Fibroblast of skin of right quadriceps (primary cell): ENCODE measurements around the gene PXYLP1.
A peak's percentile ranks its signal among the peaks of the same experiment; 100 is the strongest.

ENCODE experiments used
- DNase-seq: peaks from one replicate; pipeline ENCODE4 v3.0.0-alpha.2; 2013

The PXYLP1 gene

DNA sequence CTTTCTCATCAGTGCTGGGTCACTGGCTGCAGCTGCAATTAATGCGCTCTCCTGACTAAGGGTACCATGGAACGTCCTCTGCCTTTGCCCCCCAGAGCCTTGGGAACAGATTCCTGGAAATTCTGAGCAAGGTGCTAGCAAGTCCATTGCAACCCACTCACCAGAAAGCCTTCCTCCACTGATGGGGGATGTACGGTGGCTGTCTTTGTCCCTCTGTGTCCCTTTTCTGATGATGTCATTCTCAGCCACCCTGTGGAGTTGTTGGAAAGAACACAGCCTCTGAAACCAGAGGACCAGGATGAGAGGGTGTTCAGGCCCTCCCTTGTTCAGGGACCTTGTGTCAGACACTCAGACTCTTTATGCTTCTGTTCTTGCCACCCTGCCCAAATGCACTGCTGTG lies 98.6 kb downstream of the PXYLP1 start:
- DNase-seq = no peak

DNA sequence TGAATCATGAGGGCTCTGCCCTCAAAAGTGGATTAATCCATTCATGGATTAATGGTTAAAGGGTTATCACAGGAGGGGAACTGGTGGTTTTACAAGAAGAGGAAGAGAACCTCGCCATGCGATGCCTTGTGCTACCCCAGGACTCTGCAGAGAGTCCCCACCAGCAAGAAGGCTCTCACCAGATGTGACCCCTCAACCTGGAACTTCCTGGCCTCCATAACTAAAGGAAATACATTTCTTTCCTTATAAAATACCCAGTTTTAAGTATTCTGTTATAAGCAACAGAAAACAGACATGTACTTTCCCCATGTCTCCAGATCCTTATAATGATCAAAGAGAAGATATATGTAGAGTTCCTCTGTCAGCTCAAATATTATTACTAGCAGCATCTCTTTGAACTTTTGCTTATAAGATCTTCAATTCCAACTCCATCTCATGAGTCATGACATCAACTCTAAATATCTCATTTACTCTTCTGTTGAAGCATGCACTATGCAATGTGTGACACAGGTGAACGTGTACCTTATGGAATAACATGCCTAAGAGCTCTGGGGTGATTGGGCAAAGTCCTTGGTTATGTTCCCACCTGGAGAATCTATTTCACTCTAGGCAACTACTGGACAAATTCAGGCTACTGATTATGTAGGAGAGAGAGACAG lies 99.2 kb downstream of the PXYLP1 start:
- no peak for DNase-seq

DNA sequence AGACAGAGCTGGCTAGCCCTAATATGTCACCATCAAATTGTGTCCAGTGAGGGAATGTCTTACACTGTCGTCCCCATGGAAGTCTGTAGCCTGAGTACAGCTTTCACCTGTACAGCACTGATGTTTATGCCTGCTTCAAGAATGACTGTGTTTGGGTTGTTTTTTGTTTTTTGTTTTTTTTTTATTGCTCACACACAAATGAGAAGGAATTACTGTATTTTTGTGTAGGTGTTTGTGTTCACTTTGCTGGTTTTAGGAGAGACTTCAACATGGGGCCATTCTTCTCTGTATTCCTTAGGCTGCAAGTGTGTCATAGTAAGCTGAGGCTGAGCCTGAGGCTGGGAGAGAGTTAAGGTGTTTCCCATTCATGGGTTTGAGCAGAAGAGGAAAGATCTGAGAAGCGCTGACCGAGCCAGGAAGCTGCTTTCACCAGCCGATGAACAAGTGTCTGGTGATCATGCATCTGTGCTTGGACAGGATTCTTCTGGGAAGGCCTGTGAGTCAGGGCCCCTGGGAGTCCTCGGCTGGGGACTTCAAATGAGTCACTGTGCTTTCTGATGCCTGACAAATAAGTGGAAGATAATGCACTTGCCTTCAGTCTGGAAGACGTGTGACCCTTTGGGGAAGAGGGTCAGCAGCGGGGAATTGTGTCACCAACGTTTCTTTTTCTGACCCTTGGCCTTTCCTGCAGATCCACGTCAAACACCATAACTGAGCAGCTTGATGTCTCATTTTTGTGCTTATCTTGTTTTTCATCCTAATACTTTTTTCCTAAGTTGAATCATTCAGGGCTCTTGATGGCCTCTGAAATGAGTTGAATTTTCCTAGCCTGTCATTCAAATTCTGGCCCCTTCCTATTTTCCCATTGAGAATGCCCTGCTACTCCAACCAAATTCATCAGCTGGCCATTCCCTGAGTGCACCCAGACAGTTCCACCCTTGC lies 100.0 kb downstream of the PXYLP1 start:
- DNase-seq = peak; percentile 96

DNA sequence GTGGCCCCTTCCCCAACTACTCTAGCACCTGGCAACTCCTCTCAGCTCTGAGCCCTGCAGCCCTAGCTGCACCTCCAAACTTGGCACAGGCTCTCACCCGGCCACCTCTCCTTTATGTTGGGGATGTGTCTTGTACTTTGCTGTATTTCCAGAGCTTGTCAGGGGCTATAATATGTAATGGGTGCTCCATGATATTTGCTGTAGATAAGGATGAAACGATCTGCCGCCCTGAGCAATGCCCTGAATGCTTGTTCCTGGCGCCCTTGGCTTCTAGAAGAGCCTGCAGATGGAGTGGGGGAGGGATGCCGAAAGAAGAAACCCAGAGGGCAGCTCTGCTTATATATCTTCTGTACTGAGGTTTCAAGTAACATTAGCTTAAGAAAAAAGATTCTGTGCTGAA lies 100.8 kb downstream of the PXYLP1 start:
- DNase-seq = no peak

DNA sequence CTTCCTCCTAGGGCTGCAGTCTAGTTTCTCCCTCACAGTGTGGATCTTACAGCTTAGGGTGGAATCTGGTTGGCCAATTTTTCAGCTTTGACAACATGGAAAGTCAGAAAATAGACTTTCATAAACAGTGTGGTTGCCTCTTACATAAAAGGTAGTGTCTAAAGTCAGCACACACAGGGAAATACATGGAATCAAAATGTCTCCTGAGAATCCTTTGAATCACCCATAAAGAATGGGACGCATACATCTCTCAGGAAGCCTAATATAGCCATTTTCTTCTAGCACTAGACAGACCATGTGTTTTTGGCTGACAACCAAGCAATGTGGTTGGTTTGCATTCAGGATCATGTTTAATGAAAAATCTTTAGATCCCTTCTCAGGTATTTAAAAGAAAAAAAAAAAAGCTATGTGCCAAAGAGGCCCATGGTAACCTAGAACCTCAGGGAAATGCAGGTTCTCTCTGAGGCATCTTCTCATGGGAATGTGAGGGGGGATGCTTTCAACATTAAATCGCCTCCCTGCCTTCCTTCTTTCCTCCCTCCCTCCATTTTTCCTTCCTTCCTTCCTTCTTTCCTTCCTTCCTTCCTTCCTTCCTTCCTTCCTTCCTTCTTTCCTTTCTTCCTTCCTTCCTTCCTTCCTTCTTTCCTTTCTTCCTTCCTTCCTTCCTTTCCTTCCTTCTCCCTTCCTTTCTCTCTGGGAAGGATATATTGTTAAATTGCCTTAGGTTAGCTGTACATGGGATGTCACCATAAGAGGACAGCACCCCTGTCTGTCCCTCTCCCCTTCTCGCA lies 102.4 kb downstream of the PXYLP1 start:
- peak; percentile 96 for DNase-seq

DNA sequence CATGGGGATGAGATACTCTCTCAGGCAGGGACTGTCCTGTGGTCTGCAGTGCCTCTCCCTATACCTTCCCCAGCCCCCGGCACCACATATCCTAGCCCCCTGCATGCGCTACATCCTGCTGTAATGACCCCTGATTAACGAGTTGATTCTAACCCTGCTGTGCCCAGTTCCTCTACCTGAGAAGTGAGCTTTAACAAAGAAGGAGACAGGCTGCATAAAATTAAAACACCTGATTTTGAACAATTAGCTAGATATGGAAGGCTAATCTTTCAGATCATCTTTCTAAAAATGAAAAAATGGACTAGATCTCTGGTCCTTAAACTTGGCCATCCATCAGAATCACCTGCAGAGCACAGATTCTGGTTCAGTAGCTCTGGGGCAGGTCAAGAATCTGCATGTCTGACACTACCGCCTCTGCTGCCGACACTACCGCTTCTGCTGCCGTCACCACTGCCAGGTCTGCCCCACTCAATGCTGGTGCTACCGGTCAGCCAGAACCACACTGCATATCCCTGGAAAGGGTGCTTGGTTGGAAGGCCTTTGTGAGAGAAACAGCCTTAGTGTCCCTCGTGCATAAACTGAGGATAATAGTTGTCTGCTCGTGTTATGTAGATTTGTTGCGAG lies 103.1 kb downstream of the PXYLP1 start:
- no peak for DNase-seq

DNA sequence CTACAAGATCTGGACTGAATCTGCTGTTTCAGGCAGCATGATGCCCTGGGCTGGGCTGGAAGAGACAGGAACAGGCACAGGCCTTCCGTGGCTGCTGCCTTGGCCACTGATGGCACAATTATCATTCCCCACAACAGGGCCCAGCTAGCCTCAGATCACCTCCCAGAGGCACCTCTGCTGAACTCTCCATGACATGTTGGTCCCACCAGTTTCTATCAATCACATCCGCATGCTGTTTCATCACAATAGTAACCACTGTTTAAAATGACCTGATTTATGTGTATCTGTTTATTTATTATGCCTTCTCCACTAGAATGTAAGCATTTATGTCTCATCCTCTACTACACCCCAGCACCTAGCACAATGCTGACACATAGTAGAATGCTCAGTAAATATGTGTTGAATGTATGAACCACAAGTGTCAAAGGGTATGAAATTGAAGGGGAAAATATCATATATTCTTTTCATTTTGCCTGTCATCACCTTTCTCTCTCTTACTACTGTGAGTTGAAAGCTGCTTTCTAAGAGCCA lies 104.0 kb downstream of the PXYLP1 start:
- peak; percentile 83 for DNase-seq

DNA sequence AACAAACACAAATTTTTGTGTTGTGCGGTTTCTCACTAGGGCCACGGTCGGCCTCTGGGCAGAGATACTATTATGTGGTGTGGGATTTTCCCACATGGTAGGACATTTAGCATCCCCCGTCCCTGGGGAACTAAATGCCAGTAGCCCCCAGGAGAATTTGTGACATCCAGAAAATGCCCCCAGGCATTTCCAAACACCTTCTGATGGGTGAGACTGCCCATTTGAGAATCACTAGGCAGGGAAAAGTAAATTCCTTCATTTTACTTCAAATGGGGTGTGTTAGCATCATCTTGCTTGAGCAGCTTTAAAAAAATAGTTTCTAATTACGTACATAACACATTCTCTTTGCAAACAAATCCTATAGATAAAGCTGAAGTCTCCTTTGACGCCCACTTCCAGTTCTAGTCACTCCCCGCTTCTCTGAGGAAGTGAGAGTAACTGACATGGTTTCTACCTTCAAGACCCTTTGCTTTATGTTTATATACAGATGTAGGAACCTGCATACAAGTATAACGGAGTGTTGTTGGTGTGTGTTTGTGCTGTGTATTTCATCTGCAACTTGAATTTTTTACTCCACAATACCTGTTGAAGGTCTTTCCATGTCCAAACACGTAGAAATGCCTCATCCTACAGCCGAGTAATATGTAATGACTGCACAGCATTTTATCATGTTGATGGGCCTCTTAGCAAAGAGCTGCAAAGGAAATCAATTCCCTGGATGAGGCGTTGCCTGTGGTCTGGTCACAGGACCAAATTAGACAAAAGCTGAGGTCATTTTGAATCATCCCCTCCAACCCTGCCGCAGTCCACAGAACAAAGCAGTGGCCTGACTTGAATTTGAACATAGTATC lies 105.3 kb downstream of the PXYLP1 start:
- DNase-seq = peak; percentile 63

DNA sequence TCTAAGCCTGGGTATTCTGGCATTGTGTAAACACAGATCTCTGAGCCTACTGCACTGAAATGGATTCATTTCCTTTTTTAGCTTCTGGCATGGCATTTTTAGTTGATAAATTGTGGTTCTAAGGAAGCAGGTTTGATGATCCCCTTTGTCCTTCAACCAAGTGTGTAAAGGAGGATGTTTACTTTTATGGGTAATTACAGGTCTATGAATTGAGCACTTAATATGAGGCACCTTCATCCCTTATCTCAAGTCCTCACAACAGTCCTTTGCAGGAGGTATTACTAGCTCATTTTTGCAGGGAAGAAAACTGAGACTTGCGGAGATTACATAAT lies 105.9 kb downstream of the PXYLP1 start:
- DNase-seq = no peak

DNA sequence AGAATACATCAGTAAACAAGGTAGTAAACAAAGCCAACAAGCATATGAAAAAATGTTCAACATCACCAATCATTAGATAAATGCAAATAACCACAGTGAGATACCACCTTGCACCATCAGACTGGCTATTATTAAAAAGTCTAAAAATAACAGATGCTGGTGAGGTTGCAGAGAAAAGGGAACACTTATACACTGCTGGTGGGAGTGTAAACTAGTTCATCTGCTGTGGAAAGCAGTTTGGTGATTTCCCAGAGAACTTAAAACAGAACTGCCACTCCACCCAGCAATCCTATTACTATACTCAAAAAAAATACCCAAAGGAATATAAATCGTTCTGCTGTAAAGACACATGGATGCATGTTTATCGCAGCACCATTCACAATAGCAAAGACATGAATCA lies 106.4 kb downstream of the PXYLP1 start:
- DNase-seq = no peak

DNA sequence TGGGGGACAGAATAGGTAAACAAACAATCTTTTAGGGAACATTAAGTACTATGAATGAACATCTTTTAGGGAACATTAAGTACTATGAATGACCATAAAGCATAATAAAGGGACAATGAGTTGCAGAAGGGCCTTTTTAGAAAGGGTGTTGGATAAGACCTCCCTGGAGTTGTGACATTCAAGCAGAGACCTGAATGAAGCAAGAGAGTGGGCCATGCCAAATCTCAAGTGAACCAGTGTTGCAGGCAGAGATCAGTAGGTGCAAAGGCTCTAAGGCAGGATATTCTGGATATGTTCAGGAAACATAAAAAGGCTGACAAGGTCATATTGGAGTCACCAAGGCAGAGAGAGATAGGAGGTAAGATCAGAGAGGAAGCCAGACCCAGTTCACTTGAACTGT lies 107.3 kb downstream of the PXYLP1 start:
- DNase-seq = no peak

DNA sequence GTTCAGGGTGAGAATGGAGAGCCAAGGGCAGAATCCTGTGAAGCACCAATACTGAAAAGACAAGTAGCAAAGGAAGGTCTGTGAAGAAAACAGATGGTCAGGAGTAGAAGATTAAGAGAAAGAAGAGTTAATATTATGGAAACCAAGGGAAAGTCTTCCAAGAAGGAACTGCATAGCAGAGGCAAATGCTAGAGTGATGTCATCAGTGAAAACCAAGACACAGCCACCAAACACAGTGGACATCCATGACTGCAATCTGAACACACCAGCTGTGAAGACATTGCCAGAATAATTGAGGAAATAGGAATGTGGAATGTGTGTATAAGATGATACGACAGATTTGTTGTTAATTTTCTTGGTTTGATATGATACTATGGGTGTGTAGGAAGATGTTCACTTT lies 109.9 kb downstream of the PXYLP1 start:
- DNase-seq = no peak

DNA sequence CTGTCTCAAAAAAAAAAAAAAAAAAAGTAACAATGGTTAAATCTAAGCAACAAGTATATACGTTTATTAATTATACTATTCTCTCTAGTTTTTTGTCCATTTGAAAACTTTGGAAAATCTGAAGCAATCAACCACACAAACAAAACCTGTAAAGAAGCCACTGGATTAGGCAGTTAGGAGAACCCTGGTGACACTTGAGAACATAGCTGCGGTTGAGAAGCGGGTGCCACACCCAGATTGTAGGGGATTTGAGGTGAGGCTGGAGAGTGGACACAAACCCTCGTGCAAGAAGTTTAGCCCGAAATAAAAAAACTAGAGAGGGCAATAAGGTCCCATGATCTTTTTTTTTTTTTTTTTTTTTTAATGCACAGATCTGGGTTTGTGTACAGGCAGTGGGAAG lies 110.8 kb downstream of the PXYLP1 start:
- DNase-seq = no peak

DNA sequence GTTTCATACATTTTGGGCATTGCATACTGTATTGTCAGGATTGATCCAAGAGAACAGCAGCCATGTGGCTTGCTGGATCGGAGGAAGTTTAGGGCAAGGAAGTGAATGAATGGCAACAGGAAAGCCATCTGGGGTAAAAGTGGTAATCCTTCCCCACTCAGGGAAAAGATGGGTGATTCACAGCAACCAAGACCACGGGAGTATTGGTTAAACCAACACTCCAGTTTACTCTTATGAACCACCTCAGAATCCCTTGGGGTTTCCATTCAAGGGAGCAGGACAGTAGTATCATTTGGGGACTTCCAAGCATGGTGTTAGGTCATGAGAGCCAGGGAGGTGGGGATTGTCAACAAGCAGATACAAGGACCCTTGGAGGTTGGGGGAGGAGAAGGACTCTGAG lies 111.5 kb downstream of the PXYLP1 start:
- DNase-seq = no peak

DNA sequence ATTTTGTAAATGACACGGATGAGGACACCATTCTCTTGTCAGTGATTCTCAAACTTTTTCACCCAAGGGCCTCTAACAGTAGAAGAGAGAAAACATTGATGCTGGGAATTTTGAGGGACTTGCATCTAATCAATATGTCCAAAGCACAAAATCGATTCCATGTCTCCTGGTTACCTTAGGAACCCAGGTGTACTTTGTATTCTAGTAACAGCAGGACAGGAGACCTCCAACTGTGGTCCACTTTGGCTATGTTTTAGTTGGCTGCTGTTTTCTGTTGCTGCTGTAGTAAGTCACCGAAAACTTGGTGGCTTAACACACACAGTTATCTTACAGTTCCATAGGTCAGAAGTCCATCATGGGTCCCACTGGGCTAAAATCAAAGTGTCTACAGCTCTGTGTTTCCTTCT lies 112.2 kb downstream of the PXYLP1 start:
- no peak for DNase-seq
